ENCODE results near the gene MELK. TPM values are rescaled to one million over a fixed set of nuclear protein-coding genes. Genes with fewer than 3 reads are reported as not detected.

The MELK gene
- total and polyA plus RNA-seq, 2 donors from 2014 or later: 1.1 TPM; not detected in 1

GRCh38 chr9:36704148-36704547 is 131.5 kb downstream of the MELK start:
- FAIRE-seq (no peak), DNase-seq (no peak)
- Histone ChIP-seq H3K36me3 (ENCODE audit: control insufficient read depth in 2 of 3, insufficient read depth in 3 of 3, low read length in 3 of 3) (no peaks in the 10 kb centered on the region), H3K9ac (ENCODE audit: low read length in 3 of 3) (no peak overlapping the region), H3K9me3 (ENCODE audit: control insufficient read depth in 2 of 3, insufficient read depth in 1 of 3, low read length in 3 of 3) (no peaks in the 10 kb centered on the region), H3K27ac (ENCODE audit: low read depth in 2 of 2, low read length in 2 of 2) (no peak overlapping the region), H3K27me3 (ENCODE audit: control insufficient read depth, insufficient read depth, low read length) (no peaks in the 10 kb centered on the region), H3K4me3 (ENCODE audit: low read length in 3 of 3) (no peak overlapping the region), H3K4me1 (ENCODE audit: control insufficient read depth in 2 of 3, insufficient read depth in 2 of 3, low read depth in 1 of 3, low read length in 3 of 3) (no peaks in the 10 kb centered on the region)
- no peak for TF ChIP-seq CTCF (IDR thresholded peaks at IDR 0.05; ENCODE audit: borderline replicate concordance, extremely low read depth, insufficient read depth)
- intact Hi-C loops (cut with DNase I): no loop called here

GRCh38 chr9:36713515-36714490 is 141.1 kb downstream of the MELK start:
- DNase-seq (no peak), FAIRE-seq (no peak)
- Histone ChIP-seq H3K9ac (ENCODE audit: low read length in 3 of 3) (no peak overlapping the region), H3K27ac (ENCODE audit: low read depth in 2 of 2, low read length in 2 of 2) (no peak overlapping the region), H3K27me3 (ENCODE audit: control insufficient read depth, insufficient read depth, low read length) (no peaks in the 10 kb centered on the region), H3K4me1 (ENCODE audit: control insufficient read depth in 2 of 3, insufficient read depth in 2 of 3, low read depth in 1 of 3, low read length in 3 of 3) (no peaks in the 10 kb centered on the region), H3K36me3 (ENCODE audit: control insufficient read depth in 2 of 3, insufficient read depth in 3 of 3, low read length in 3 of 3) (no peaks in the 10 kb centered on the region), H3K4me3 (ENCODE audit: low read length in 3 of 3) (no peak overlapping the region), H3K9me3 (ENCODE audit: control insufficient read depth in 2 of 3, insufficient read depth in 1 of 3, low read length in 3 of 3) (no peaks in the 10 kb centered on the region)
- intact Hi-C loops (cut with DNase I): no loop called here
- TF ChIP-seq CTCF (IDR thresholded peaks at IDR 0.05; ENCODE audit: borderline replicate concordance, extremely low read depth, insufficient read depth): no peak

- H3K27ac ChIP-seq (ENCODE audit: low read depth in 2 of 2, low read length in 2 of 2): no peak overlapping the region
- no peak for DNase-seq
- no peaks in the 10 kb centered on the region for H3K9me3 ChIP-seq (ENCODE audit: control insufficient read depth in 2 of 3, insufficient read depth in 1 of 3, low read length in 3 of 3)
- H3K9ac ChIP-seq (ENCODE audit: low read length in 3 of 3): no peak overlapping the region
- no peaks in the 10 kb centered on the region for H3K27me3 ChIP-seq (ENCODE audit: control insufficient read depth, insufficient read depth, low read length)
- H3K4me1 ChIP-seq (ENCODE audit: control insufficient read depth in 2 of 3, insufficient read depth in 2 of 3, low read depth in 1 of 3, low read length in 3 of 3): no peaks in the 10 kb centered on the region
- no peak for TF ChIP-seq CTCF (IDR thresholded peaks at IDR 0.05; ENCODE audit: borderline replicate concordance, extremely low read depth, insufficient read depth)
- no peak for FAIRE-seq
- no peaks in the 10 kb centered on the region for H3K36me3 ChIP-seq (ENCODE audit: control insufficient read depth in 2 of 3, insufficient read depth in 3 of 3, low read length in 3 of 3)
- H3K4me3 ChIP-seq (ENCODE audit: low read length in 3 of 3): no peak overlapping the region
- intact Hi-C loops (cut with DNase I): no loop called here
These were observed 143.8 kb downstream of the MELK start for GRCh38 chr9:36716496-36716895.

Data from kidney (tissue), 14 donors.